Endothelial cell of hepatic sinusoid (primary cell): ENCODE measurements around the gene NDE1.
"Not testable (repeated sequence)": the region's sequence is repeated elsewhere in the genome, so short reads cannot be mapped to it uniquely, and the experiment has no call there.

Experiments
- in situ Hi-C: cut with HindIII; loops from 2 replicates; pipeline ENCODE4 v1.10.0; 2017; ENCODE audit warnings: low sequenced_read_pairs

The NDE1 gene, protein sequence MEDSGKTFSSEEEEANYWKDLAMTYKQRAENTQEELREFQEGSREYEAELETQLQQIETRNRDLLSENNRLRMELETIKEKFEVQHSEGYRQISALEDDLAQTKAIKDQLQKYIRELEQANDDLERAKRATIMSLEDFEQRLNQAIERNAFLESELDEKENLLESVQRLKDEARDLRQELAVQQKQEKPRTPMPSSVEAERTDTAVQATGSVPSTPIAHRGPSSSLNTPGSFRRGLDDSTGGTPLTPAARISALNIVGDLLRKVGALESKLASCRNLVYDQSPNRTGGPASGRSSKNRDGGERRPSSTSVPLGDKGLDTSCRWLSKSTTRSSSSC

DNA sequence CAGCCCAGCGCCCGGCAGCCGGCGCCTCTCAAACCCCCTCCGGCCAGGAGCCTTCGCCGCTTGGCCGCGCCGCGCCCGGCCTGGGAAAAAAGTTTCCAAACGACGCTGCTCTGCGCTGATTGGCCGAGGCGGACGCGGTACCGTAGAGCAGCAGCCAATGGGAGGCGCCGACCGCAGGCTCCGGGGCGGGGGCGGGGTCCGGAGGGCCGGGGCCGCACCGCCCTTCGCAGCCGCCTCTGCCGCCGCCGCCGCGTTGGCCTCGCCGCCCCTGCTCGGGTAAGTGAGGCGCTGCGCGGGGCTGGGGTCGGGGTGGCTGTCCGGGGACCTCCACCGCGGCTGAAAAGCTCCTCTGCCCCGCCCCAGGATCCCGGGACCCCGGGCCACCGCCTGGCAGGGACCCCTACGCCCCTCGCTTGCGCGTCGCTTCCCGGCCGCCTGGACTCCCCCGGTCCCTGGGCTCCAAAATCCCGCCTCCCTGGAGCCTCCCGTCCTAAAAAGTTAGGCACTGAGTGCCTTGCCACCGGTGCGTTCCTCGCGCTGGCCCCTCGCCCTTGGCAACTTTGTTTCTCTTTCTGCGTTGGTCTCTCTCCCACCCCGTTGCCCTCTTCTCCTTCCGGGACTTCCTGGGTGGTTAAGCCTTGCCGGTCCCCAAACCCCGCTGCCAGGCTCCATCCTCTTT lies at the start of gene NDE1:
Gene NDE1, plus strand, starts transcription at position 227 of the 679 bp plus-strand sequence. CDS start 14,534 bp downstream, outside the sequence.
- in situ Hi-C loops: no loop called here

DNA sequence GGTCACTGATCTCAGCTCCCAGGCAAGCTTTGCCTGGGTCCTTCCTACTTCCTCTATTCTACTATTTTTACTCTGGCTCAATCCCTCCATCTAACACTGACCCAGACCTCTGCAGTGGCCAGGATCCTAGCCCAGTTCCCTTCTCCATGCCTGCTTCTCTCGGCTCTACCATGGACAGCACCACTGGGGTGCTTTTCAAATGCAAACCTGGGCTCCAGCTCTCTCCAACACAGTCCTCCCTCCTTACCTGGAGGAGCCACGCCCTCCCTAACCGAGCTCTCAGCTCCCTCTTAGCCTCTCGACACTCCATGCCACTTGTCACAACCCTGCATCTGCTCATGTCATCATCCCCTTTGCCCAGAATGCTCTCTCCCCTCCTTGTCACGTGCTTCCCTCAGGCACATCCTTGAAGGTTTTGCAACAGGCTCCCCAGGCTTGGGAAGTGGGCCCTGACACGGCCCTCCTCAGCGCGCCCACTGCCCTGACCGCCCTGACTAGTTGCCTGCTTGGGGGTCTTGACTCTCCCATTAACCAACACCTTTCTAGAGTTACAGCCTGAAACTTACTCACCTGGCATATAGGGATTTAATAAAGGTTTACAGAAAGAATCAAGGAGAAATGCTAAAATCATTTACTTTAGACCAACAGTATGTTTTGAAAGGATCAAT lies 48.7 kb upstream of the NDE1 start:
- in situ Hi-C loops: no loop called here

DNA sequence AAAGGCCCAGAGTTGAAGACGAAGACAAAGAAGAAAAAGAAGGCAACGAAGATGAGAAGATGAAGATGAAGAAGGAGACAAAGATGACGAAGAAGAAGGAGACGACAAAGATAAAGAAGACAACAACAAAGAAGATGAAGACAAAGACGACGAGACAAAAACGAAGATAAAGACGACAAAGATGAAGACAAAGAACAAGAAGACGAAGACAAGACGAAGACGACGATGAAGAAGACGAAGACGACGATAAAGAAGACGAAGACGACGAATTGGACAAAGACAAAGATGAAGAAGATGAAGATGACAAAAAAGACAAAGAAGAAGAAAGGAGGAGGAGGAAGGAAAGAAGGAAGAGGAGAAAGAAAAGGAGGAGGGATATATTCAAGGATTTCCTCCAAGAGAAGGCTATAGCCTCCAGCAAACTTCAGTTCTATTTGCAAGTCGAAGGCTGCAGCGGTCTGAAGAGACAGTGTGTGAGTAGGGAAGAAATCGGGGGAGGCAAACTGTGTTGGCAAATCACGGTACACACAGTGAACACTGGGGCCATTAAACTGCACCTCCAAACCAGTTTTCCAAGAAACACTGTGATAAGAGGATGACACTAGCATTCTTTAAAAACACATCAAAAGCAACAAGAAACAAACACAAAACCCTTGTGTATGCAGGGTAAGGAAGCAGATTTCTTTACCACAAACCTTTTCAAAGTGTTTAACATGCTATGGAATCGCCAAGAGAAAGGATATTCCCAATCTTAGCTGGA lies 47.6 kb upstream of the NDE1 start:
- in situ Hi-C loops: no loop called here

DNA sequence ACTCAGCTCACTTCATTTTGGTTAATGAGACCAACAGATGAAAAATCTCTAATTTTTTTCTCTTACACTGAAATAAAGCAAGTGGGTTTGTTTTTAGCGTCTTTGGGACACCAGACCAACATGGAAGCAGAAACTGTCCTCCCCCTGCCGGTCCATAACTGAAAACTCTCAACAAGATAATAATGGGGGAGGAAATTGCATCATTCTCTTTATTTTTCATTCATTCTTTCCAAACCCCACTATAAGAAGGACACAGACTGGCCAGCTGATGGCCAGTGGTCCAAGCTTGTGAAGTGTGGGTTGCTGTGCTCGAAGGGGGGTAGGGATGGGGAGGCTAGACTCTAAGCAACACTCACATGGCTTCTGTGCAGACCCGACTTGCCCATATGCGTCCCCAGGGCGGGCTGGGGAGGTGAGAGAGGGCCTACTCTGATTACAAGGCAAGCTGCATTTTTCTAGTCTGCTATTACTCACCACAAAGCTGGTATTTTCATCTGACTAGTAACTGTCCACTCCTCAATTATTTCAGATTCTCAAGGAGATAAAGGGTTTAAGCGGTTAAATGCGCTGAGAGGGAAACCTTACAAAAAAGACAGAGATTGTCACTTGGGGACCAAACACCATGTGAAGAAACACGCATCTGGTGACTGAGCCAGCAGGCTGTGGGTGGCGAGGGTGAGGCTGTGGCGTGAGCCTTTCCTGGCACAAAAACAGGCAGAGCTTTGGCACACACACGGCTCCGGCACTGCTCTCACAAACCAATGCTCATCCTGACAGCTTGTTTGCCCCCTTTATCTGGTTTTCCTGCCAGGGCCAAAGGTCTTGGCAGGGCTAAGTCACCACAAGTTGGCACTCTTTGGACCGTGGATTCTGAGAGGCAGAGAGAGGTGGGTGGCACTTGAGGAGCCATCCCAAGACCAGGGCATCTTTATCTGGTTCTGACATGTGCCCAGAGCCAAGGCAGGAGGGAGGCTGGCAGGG lies 45.3 kb upstream of the NDE1 start:
- in situ Hi-C loops: no loop called here

DNA sequence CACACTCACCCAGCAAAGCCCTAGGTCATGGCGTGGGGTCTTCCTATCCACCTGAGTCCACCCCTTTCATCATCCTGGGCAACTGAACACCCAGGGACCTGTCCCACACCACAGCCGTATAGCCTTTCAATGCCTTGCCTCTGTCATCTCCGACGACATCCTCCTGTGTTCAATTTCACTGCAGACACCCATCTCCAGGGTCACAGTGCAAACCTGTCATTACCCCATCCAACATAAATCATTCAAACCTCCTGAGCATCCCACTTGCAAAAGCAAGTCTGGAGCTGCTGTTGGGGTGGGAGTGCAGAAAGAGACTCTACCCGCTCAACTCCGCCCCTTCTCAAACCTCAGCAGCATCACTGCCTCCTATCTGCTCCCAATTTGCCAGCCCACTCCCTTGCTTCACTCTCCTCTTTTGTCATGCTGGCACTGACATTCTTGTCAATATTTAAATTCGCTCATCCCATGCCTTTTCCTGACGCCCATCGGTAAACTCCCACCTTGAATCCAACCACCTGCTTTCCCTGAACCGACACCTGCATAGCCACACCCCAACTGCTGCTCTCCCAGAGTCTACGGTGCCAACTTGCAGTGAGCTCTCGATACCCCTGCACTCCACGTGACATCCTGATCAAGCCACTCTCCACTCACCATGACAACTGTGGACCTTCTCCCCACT lies 44.1 kb upstream of the NDE1 start:
- in situ Hi-C loops: no loop called here

DNA sequence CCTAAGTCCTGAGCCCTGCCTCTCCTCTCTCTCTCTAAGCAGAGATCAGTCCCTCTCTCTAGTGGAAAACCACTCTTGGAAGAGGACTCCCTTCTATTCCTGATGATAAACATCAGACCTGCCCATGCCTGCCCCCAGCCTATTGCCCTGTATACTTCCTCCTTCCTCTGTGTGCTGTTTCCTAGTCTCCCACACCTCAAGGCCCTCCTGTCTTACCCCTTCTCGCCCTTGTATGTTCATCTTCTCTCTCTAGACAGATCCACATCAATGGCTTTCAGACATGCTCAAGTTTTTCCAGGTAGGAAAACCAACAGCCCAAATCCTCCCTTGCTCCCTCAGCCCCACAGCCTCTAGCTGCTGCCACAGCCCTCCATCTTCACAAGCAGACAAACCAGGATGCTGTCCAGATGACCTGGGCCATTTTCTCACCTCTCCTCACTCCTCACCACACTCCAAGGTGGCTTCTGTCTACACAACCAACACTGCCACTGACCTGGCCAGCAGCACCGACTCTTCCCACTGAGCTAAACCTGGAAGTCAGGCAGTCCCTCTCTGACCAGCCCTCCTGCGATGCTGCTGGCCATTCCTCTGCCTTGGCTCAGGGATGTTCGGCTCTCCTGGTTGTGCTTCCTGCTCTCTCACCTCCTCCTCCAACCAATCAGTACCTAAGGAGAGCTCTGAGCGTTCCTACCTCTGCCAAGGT lies 43.4 kb upstream of the NDE1 start:
- in situ Hi-C loops: no loop called here

DNA sequence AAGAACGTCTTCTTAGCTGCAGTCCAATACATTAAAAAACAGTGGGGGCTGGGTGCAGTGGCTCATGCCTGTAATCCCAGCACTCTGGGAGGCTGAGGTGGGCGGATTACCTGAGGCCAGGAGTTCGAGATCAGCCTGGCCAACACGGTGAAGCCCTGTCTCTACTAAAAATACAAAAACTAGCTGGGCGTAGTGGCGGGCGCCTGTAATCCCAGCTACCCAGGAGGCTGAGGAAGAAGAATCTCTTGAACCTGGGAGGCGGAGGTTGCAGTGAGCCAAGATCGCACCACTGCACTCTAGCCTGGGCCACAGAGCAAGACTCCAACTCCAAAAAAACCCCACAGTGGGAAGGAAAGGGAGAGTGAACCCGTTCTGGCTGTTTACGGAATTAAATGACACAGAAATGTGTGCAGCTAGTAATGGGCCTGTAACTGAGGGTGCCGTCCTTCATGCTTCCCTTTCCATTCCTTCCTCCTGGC lies 42.8 kb upstream of the NDE1 start:
- in situ Hi-C loops: not testable (repeated sequence)

DNA sequence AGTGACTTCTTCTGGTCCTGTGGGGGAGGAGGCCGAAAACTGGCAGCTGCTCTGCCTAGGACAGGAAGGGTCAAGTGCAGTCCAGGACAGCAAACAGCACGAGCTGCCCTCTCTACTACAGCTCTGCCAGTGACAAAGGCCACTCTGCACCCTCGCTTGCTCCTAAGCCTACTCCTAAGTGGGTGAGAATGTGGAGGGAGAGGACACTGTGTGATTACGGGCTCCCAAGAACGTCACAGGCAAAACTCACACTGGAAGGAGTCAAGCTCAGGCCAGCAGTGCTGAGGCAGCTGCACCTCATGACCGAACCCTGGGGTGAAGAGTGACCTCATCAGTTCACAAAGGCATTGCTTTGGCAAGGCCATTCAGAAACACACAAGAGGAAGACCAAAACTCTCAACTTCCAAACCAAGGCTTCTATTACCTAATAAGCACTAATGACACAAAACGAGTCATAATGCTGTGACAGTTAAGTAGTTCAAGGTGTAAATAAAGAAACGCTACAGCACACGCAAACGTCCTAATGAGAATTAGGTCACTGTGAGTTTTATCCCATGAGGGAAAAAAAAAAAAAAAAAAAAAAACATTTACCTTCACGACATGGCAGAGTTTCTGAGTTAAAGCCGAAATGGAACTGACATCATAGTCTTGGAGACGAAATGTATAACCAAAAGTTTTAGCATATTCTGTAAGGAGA lies 42.2 kb upstream of the NDE1 start:
- in situ Hi-C loops: no loop called here

DNA sequence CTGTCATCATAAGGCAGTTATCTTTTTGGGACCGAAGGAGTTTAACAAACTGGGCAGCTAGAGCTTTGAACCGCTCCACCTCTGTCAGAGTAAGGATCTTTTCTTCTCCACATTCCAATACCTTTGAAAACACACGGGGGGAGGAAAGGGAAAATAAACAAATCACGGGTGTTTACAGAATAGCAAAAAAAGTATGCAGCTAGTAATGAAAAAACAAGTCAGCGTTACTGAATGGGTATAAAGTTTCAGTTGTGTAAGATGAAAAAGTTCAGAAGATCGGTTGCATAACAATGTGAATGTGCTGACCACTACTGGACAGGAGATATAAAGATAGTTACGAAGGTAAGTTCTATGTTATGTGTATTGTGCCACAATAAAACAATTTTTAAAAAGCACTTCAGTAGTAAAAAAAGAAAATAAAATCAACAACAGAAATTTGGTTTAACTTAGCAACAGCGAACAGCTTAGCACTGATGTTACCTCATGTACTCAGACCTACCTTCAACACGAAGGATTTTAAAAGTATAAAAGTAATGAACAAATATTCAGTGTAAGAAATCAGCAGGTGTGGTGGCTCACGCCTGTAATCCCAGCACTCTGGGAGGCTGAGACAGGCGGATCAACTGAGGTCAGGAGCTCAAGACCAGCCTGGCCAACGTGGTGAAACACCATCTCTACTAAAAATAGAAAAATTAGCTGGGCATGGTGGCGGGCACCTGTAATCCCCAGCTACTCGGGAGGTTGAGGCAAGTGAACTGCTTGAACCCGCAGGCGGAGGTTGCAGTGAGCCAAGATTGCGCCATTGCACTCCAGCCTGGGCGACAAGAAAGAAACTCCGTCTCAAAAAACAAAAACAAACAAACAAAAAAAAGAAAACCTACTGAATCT lies 41.4 kb upstream of the NDE1 start:
- in situ Hi-C loops: no loop called here

DNA sequence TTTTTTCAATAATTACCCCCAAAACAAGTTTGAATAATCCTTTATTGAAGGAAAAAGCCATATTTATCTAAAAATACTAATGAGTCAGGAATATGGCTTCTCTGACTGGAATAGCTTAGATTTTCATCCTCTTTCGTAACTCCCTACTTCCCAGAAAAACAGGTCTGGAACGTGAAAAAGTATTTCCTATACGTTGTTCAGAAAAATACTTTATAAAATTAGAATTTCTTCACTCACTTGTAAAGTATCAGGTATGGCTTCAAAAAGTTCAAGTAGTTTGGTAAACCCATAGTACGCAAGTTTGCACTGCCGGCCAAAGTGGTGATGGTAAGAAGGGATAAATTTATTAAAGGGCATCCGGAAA lies 40.8 kb upstream of the NDE1 start:
- in situ Hi-C loops: no loop called here

DNA sequence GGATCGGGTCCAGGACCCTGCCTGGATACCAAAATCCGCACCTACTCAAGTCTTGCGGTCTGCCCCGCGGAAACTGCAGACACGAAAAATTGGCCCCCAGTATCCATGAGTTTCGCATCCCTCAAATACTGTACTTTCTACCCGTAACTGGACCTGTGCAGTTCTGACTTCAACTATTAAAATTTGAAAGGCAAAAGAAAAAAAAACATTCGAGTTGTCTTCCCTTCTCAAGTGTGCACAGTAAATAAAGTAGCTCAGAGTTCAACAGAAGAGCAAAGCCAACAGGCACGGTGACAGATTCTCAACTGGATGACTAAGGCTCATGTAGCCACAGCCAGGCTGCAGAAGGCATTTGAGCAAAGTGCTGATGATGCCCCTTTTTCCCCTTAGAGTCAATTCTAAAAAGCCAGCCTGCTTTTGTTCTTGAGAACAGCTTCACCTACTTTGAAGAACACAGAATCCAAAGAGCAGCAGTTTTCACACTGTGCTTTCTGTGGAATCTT lies 39.6 kb upstream of the NDE1 start:
- in situ Hi-C loops: no loop called here

DNA sequence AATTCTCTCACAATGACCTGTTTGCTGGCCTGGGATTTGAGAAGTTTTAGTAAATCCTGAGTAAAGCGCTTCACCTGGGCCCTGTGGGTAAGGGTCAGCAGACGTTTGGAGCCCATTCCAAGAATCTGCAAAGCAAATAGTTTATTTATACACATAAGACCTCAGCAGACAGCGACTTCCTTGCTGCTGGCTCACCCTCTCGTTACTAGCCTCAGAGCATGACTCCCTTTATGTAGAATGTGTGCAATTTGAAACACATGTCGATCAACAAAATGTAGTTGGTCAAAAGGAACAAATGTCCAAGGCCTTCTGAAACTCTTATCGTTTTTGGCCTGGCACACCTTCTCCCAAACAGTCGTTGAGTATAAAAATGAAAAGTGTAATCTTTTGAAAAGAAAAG lies 38.4 kb upstream of the NDE1 start:
- in situ Hi-C loops: no loop called here

DNA sequence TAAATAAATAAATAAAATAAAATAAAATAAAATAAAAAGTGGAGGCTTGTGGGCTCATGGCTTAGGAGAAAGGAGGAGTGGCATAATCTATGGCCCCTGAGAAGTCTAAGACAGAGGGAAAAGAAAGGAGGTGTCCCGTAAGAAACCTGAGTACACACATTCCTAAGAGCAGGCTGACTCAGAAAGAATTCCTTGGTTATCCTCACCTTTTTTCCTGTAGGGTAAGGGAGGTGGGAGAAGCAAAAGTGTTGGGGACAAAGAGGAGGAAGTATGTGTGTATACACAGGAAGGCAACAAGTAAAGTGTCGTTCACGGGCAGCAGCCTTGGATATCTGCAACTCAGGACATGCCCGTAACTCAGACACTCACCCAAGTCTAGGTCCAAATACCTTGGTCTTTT lies 36.4 kb upstream of the NDE1 start:
- in situ Hi-C loops: no loop called here

DNA sequence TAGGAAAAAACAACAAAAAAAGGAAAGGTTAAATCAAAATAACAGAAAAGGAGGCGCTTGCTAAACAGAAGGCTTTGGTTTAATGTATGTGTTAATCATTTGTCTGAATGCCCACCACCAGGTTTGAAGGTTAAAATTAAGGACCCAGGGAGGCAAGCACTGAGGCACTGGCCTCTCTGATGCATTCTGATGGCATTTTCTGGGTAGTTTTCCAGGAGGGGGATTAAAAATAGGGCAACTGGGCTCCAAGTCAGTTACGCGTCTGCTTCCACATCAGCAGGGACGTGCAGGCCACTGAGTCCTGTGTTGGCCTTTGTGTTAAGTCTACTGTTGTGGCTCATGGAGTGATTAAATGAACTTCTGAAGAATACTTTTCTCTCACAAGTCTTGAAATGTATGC lies 34.0 kb upstream of the NDE1 start:
- in situ Hi-C loops: no loop called here

DNA sequence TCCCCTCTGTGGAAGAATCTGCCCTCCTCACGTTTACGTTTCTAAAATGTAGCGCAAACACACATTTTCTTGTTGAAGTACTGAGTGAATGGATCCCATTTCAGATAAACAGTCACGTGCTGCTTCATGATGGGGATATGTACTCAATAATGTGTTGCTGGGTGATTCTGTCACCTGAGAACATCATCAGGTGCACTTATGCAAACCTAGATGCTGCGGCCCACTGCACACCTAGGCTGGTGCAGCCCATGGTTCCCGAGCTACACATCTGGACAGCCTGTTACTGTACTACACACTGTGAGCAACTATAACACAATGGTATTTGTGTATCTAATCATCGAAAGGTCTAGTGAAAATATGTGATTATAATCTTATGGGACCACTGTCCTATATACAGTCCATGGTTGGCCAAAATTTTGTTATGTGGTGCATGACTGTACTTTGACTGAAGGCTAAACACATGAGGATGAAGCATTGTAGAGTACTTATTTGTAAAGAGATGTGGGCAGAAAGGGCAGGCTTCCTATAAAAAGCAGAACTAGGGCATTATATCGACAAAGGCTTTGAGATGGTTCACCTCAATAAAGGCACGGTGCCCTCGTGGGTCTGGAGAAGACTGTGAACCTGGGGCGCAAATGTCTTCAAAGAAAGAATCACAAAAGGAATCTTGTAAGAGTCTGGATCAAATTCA lies 33.4 kb upstream of the NDE1 start:
- in situ Hi-C loops: no loop called here

DNA sequence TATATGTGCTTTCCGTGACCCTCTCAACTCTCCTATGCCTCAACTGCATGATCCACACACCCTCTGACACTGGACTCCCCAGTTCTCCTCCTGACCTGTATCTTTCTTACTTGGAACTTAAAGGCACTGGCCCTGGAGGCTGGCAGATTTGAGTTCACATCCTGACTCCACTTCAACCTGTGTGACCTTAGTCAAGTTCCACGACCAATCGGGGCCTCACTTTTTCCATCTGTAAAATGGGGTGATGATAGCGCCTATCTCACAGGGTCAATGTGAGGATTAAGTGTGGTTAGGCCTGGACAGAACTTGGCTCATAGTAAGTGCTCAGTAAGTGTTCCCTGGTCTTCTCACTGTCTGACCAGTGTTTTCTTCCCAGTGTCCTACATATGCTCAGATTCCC lies 32.1 kb upstream of the NDE1 start:
- in situ Hi-C loops: no loop called here

DNA sequence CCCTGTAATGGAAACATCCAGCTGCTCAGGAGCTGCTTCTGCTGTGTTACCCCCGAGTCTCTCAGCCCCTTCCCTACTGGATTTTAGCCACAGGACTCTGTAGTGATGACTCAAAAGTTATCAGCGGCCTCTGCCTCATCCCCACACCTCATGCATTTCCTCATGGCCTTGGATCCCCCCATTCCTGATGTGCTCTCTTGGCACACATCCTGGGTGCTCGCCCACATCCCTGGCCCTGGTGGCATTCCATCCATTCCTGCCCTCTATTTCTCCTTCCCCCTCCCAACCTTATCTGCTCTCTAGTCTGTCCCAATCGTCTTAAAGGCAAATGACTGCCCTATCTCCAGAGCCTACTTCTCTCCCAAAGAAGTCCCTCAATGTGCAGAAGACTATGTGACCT lies 31.7 kb upstream of the NDE1 start:
- in situ Hi-C loops: no loop called here
